Fibroblast of skin of abdomen (primary cell): ENCODE results near the gene MEGF6.

Experiments used
- DNase-seq: peaks from one replicate; pipeline ENCODE4 v3.0.0-alpha.2; 2013

The MEGF6 gene

DNA sequence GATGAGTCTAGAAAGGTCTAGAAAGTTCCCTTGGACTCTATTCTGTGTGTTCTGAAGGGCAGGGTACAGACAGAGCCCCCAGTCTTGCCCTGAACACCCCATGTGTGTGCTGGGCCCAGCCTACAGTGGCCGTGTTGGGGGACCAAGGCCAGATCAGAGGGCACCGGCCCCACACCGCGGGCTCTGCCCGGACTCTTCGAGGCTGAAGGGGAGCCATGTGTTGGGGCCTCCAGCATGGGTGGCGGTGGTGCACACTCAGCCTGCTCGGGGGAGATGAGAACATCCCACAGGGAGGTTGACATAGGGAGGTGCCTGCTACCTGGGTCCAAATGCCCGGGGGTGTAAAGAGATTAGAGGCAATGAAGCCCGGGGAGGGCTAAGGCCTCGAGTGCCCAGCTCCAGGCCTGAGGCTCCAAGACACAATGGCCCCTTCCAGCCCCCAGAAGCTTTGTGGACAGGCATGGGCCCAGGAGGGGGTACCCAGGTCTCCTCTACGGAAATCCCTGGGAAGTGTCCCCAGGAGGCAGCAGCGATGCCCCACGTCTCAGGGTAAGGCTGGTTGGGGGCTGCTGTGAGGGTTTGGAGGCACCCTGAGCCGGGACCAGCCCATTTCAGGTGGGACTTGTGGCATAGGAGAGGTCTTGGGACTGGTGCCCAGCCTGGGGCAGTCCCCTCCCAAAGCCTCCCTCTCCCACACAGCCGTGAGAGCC, 144.8 kb downstream of the MEGF6 start:
- DNase-seq, result no peak

DNA sequence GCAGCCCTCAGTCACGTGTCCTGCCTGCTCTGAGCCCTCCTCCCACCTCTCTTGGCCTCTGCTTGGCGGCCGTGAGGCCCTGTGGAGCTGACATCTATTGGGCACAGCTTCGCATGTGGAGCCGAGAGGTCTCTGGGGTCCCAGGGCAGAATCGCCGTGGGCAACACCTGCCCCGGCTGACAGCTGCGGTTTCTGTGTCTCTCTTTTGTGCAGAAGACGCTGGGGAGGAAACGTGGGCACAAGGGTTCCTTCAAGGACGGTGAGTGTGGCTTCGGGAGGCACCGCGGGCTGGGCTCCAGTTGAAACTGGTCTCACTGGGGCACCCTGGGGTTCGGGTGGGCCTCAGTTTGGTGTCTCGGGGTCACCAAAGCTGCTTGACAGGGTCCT, 145.4 kb downstream of the MEGF6 start:
- DNase-seq, result no peak

DNA sequence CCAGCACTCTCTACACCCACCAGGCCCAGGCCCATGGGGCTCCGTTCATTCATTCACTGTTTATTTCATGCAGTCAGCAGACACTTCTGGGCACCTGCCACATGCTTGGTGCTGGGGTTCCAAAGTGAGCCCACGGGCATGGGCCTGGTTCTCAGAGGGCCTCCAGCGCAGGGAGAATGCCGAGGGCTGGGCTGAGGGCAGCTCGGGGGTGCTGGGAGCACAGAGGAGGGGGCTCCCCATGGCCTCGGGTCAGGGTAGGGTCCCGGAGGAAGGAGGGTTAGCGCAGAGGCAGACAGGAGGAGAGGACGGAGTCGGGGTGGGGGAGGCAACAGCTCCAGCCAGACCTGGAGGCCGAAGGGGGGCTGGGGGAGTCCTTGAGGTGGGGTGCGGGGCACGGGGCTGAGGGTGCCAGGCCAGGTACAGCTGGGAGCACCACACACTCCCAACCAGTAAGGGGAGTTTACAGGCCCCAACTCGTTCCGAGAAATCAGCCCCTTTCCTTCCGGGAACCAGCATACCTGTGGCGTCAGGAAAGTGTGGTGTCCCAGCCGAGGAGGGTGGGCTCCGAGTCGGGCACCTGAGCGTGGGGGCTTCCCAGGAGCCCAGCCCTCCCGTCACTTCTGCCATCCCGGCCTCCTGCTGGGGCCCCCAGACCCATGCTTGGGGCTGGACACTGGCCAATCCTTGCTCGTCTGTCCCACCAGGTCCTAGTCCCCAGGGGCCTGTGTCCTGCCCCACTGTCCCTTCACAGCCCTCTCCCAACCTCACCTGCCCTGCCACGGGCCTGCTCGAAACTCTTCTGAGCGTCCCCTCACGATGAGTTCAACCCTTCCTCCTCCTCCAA, 146.0 kb downstream of the MEGF6 start:
- DNase-seq, result no peak

DNA sequence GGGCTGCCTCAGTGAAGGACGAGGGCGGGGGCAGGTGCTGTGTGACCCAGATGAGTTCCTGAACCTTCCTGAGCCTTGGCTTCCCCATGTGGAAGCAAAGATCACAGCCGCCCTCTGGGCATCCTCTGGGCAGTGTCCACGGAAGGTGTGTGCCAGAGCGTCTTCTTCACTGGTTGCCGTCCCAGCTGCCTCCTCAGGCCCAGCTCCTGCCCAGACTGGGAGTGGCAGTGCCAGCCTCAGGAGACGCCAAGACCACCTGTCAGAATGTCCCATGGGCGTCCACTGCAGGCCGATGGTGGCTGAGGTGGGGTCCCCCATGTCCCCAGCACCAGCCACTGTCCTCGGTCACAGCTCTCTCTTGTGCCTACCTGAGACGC, 146.7 kb downstream of the MEGF6 start:
- DNase-seq, result no peak

DNA sequence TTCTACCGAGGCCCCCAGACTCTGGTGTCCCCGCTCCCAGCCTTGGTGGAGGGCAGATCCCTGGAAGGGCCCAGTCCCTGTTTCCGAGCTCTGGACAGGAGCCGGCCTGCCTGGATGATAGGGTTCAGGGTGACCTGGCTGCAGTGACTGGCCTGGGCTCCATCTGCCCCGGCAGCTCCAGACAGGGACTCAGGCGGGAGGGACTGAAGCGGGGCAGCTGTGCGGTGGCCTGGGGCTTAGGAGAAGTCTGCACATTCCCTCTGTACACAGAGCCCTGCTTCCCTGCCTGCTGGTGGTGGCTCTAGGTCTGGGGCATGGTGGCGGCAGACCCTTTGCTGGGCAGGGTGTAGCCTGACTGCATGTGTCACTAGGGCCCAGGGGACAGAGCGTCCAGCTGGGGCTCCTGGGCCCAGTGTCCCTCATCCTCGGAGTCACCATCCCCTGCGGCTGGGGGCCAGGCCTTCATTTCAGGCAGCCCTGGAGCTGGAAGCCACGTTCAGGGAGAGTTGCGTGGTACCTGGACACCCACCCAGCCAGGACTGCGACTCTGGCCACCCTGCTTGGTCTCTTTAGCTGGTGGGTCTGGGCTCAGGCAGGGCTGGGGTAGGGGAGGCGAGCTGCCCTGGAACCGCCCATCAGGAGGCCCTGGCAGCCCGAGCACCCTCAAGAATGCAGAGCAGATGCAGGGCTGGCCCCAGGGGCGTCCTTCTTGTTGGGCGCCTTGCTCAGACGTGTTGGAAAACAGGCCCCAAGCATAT, 147.2 kb downstream of the MEGF6 start:
- no peak for DNase-seq

- no peak for DNase-seq
Observed at GRCh38 chr1:3463408-3463863, 147.9 kb downstream of the MEGF6 start.

- DNase-seq, result no peak
Observed at GRCh38 chr1:3463013-3463385, 148.3 kb downstream of the MEGF6 start.

DNA sequence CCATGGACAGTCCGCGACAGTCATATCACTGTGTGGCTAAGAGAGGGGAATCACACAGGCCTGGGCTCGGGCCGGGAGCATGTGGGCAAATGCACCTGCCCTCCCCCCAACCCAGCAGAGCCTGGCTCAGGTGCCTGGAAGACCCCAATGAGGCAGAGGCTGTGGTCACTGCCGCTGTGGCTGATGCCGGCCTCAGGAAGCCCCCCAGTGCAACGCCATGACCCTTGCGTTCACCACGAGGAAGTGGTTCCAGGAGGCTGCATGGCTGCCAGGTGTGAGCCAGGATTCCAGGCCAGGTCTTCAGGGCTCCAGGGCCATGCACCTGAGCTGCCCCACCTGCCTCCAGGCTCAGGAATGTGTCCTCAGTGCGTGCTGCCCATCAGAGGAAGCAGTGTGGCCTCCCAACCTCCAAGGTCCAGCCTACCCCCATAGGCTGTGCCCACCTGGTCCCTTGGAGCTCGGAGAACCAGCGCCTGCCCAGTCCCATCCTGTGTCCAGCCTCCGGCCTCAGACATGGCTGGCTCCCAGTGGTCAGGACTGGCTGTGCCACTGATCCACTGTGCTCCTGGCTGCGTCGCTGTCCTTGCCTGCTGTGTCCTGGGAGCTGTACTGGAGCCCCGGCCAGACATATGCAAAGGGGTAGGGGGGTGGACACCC, 148.8 kb downstream of the MEGF6 start:
- no peak for DNase-seq

GRCh38 chr1:3461934-3462275, 149.4 kb downstream of the MEGF6 start:
- DNase-seq, result no peak

DNA sequence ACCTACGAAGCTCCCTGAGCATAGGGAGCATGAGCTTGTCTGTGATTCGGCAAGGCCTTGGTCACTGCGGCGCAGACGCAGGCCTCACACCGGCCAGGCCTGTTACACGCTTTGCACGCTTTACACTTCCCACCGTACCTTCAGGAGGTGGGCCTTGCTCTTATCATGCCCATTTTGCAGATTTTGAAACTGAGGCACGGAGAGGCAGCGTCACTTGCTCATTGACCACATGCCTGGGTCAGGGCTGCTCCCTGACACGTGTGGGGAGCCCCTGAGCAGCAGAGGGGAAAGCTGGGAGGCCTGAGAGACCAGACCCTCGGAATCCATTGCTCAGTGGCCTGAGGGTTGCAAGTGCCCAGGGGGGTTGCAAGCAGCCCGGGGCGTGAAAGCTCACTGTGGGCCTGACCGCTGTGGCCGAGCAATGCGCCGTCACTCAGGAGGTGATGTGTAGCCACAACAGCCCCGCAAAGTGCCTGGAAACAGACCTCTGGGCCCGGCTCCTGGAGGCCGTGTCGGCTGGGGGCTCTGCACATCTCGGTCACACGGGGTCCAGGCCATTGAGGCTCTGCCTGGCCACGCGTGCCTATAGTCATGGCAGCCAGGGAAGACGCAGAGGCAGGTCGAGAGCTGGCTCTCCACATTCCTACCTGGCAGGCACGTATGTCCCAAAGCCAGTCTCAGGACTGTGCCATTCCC, 149.9 kb downstream of the MEGF6 start:
- no peak for DNase-seq

DNA sequence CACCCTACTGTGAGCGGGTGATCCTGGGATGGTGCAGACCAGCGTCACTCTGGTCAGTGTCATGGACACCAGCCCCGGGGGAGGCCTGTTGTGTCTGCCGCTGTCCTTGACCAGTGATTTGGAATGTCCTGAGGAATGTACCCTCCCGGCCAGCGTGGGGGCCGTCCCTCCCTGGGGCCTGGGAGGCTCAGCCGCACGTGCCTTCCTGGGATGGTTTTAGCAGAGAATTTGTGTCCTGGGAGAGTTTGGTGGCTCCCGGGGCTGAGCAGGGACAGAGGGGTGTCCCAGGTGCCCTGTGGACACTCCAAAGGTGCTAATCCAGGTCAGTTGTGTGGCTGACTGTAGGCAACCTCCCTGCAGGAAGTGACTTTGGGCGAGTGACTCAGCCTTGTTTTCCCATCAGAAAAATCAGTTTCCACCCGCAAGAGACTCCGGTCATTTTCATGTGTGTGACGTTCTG, 150.6 kb downstream of the MEGF6 start:
- no peak for DNase-seq

DNA sequence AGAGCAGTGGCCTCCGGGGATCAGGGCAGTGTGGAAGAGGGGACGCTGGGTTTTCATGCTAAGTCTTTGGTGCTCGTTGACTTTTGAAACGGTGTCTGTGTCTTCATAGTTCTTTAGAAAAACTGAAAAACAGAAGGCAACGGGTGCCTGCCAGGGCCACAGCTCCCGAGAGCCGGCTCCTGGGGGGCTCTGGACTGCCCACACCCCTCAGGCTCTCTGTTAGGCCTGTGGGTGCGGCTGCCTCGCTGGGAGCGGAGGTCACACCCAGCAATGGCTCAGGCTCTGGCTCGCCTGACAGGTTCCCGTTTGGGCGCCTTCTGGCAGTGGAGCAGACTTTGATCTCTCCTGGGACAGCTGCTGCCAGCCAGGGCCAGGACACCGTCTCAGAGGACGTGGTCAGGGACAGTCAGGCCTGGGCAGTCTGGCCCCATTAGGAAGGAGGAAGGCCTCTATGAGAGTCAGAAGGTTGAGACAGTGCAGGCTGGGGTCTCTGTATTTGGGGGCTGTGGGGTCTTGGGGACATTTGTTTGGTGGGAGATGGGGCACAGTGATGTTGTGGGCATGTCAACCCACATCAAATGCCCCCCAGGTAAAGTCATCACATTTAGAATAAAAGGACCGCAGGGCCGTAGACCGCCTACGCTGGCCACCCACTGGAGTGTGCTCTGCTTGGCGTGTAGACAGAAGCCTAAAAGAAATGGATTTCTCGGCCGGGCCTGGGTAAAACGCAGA, 151.2 kb downstream of the MEGF6 start:
- no peak for DNase-seq

GRCh38 chr1:3459051-3459908, 152.0 kb downstream of the MEGF6 start:
- DNase-seq, result no peak

DNA sequence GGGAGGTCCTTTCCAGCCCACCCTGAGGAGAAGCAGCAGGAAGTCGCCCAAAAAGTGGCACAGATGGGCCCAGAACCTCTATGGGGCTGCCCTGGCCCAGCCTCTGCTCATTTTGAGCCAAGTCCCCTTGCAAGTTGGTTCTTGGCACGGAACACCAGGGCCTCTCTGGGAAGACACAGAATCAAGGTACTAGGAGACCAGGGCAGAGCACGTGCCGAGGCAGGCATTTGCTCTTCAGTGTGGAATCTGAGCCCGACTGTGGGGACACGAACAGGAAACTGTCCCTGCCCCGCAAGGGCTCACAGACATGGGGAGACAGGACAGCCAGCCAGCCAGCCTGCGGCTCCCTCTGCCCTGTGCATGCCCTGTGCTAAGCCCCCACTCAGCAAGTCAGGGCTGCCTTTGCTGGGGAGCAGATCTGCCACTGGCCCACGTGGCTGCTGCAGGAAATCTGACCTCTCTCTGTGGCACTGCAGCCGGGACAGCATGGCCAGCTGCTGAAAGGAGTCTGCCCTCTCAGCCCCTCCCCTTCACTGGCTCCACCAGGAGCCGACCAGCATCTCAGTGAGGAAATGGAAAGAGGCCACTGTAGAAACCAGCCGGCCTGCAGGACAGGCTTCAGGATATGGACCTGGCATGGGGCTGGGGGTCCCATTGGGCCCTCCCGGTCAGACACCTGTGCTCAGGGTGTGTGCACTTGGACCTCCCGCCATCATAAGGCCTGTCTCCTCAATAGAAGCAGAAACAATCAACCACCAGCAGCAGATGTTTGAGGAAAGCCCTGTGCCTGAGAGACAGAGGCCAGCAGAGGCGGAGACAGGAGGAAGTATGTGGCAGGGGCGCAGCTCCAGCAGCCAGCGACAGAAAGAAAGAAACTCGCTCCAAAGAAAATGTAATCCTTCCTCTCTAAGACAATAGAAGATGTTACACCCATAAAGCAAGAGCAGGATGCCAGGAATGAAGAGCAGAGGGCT, 153.1 kb downstream of the MEGF6 start:
- DNase-seq, result no peak

GRCh38 chr1:3456964-3457909, 154.1 kb downstream of the MEGF6 start:
- DNase-seq, result no peak

- no peak for DNase-seq
Observed at GRCh38 chr1:3456449-3456963, 154.8 kb downstream of the MEGF6 start.

- DNase-seq, result no peak
Observed at GRCh38 chr1:3455670-3456448, 155.4 kb downstream of the MEGF6 start.
